ENCODE measurements around the gene TTYH2. TPM values are rescaled to one million over a fixed set of nuclear protein-coding genes. Genes with fewer than 3 reads are reported as not detected.
A peak's percentile ranks its signal among the peaks of the same experiment; 100 is the strongest.

Gene TTYH2
- total RNA-seq, 1 donor from 2014 or later: 6.8 TPM

GRCh38 chr17:74295625-74296547, 82.5 kb downstream of the TTYH2 start:
- H3K4me1 Mint-ChIP-seq (ENCODE audit: unreplicated experiment): no peaks in the 10 kb centered on the region
- no peak overlapping the region for H3K4me3 Mint-ChIP-seq (ENCODE audit: unreplicated experiment)
- H3K27ac Mint-ChIP-seq (ENCODE audit: unreplicated experiment): no peak overlapping the region
- DNase-seq (ENCODE audit: low spot score): no peak
- H3K9me3 Mint-ChIP-seq (ENCODE audit: unreplicated experiment): no peaks in the 10 kb centered on the region
- TF ChIP-seq CTCF (IDR thresholded peaks at IDR 0.05; ENCODE audit: unreplicated experiment): no peak
- H3K27me3 Mint-ChIP-seq (ENCODE audit: unreplicated experiment): peaks cover 2% of the 10 kb centered on the region
- no peaks in the 10 kb centered on the region for H3K36me3 Mint-ChIP-seq (ENCODE audit: low read depth, unreplicated experiment)

- TF ChIP-seq CTCF (IDR thresholded peaks at IDR 0.05; ENCODE audit: unreplicated experiment): peak; percentile 15
- Mint-ChIP-seq H3K4me3 (ENCODE audit: unreplicated experiment) (no peak overlapping the region), H3K9me3 (ENCODE audit: unreplicated experiment) (no peaks in the 10 kb centered on the region), H3K27me3 (ENCODE audit: unreplicated experiment) (peaks cover 2% of the 10 kb centered on the region), H3K36me3 (ENCODE audit: low read depth, unreplicated experiment) (no peaks in the 10 kb centered on the region), H3K4me1 (ENCODE audit: unreplicated experiment) (no peaks in the 10 kb centered on the region), H3K27ac (ENCODE audit: unreplicated experiment) (no peak overlapping the region)
- DNase-seq (ENCODE audit: low spot score): peak; percentile 52
Observed at GRCh38 chr17:74296548-74296936, 83.2 kb downstream of the TTYH2 start.

GRCh38 chr17:74297941-74298340, 84.6 kb downstream of the TTYH2 start:
- Mint-ChIP-seq H3K4me1 (ENCODE audit: unreplicated experiment) (peaks cover 3% of the 10 kb centered on the region), H3K27me3 (ENCODE audit: unreplicated experiment) (peaks cover 4% of the 10 kb centered on the region), H3K27ac (ENCODE audit: unreplicated experiment) (no peak overlapping the region), H3K9me3 (ENCODE audit: unreplicated experiment) (no peaks in the 10 kb centered on the region), H3K4me3 (ENCODE audit: unreplicated experiment) (no peak overlapping the region), H3K36me3 (ENCODE audit: low read depth, unreplicated experiment) (no peaks in the 10 kb centered on the region)
- TF ChIP-seq CTCF (IDR thresholded peaks at IDR 0.05; ENCODE audit: unreplicated experiment): no peak
- no peak for DNase-seq (ENCODE audit: low spot score)

- H3K4me1 Mint-ChIP-seq (ENCODE audit: unreplicated experiment): peaks cover 3% of the 10 kb centered on the region
- TF ChIP-seq CTCF (IDR thresholded peaks at IDR 0.05; ENCODE audit: unreplicated experiment): no peak
- H3K27me3 Mint-ChIP-seq (ENCODE audit: unreplicated experiment): peaks cover 4% of the 10 kb centered on the region
- H3K4me3 Mint-ChIP-seq (ENCODE audit: unreplicated experiment): no peak overlapping the region
- DNase-seq (ENCODE audit: low spot score): no peak
- no peak overlapping the region for H3K27ac Mint-ChIP-seq (ENCODE audit: unreplicated experiment)
- H3K36me3 Mint-ChIP-seq (ENCODE audit: low read depth, unreplicated experiment): no peaks in the 10 kb centered on the region
- H3K9me3 Mint-ChIP-seq (ENCODE audit: unreplicated experiment): no peaks in the 10 kb centered on the region
Observed at GRCh38 chr17:74298778-74299177, 85.4 kb downstream of the TTYH2 start.
